ENCODE data around the gene VSTM5. TPM values are rescaled to one million over a fixed set of nuclear protein-coding genes. Genes with fewer than 3 reads are reported as not detected.

VSTM5 gene
- total RNA-seq (2021), result not detected in 2 replicates
- long read RNA-seq, result 0 reads

GRCh38 chr11:93850594-93851018, at the start of gene VSTM5:
Gene VSTM5 (minus strand): TSS chr11:93850618. CDS start chr11:93850502, 116 bp downstream.
- Histone ChIP-seq H2BK12ac (ENCODE audit: insufficient read length, low read depth, low read length) (no peak within 1 kb of the TSS), H2AFZ (ENCODE audit: low read length) (no peak within 1 kb of the TSS), H3T11ph (ENCODE audit: low read length) (no peak within 1 kb of the TSS), H3K4me1 (ENCODE audit: insufficient read depth, low read length) (no peaks in the 10 kb centered on the region; the same call in 1 of the 2 replicates), H3K9ac (ENCODE audit: extremely low read depth, insufficient read length, low read length) (no peak within 1 kb of the TSS), H2BK5ac (ENCODE audit: insufficient read length, low read length) (no peak within 1 kb of the TSS), H3K27ac (ENCODE audit: insufficient read length, low read depth, low read length) (no peak within 1 kb of the TSS), H3K56ac (ENCODE audit: insufficient read length, low read depth, low read length) (no peak within 1 kb of the TSS), H3K14ac (ENCODE audit: insufficient read depth, low read length) (0 out of 2 replicates have a peak within 1 kb of the TSS, but pooled peaks have one; percentile 61), H4K5ac (ENCODE audit: insufficient read length, low read depth, low read length) (no peak within 1 kb of the TSS), H2AK5ac (ENCODE audit: insufficient read length, low read length) (no peak within 1 kb of the TSS), H3K18ac (ENCODE audit: insufficient read length, low read depth, low read length) (no peak within 1 kb of the TSS), H3K9me3 (ENCODE audit: control insufficient read depth, low read depth, low read length) (no peaks in the 10 kb centered on the region), H4K20me1 (ENCODE audit: control insufficient read depth, insufficient read depth, insufficient read length) (no peaks in the 10 kb centered on the region), H3K23me2 (ENCODE audit: insufficient read length, low read depth, low read length, poor library complexity, severe bottlenecking) (peaks cover 5% of the 10 kb centered on the region), H3K4ac (ENCODE audit: low read depth, low read length) (no peak within 1 kb of the TSS), H3K23ac (ENCODE audit: insufficient read length, low read depth, low read length) (no peak within 1 kb of the TSS), H3K4me2 (ENCODE audit: insufficient read depth, insufficient read length, low read length) (peak within 1 kb of the TSS; percentile 21), H3K79me2 (ENCODE audit: insufficient read depth, low read length) (no peaks in the 10 kb centered on the region), H2BK15ac (ENCODE audit: low read depth, low read length) (no peak within 1 kb of the TSS), H3K79me1 (ENCODE audit: insufficient read depth, low read depth, low read length, poor library complexity, severe bottlenecking) (no peaks in the 10 kb centered on the region), H2BK20ac (ENCODE audit: low read depth, low read length, poor library complexity, severe bottlenecking) (no peak within 1 kb of the TSS), H3K27me3 (ENCODE audit: insufficient read depth, low read length) (no peaks in the 10 kb centered on the region), H4K8ac (replicated peaks; ENCODE audit: insufficient read length, low read depth, low read length) (no peak within 1 kb of the TSS), H2BK120ac (ENCODE audit: low read depth, low read length, poor library complexity, severe bottlenecking) (no peak within 1 kb of the TSS), H4K91ac (ENCODE audit: insufficient read length, low read depth, low read length) (no peak within 1 kb of the TSS)
- Mint-ChIP-seq H3K9me3 (no peaks in the 10 kb centered on the region), H3K27me3 (ENCODE audit: low read depth) (no peaks in the 10 kb centered on the region; the same call in 1 of the 2 replicates), H3K4me1 (peaks cover 6 to 10% of the 10 kb centered on the region in 2 experiments), H3K27ac (peak within 1 kb of the TSS in 1 of 3 experiments; percentile 56; a peak in 1 of 7 replicates), H3K36me3 (ENCODE audit: insufficient read depth in 1 of 3, low read depth in 3 of 3) (no peaks in the 10 kb centered on the region), H3K4me3 (no peak within 1 kb of the TSS)
- no peak for TF ChIP-seq CTCF (conservative IDR thresholded peaks at IDR 0.05)
- DNase-seq, result no peak
- no CpG with 5 or more reads among the region's 6 CpGs for WGBS (ENCODE audit: extremely low coverage, insufficient read length, low lambda C conversion rate)
